ENCODE measurements around the gene ELF4.

DNA sequence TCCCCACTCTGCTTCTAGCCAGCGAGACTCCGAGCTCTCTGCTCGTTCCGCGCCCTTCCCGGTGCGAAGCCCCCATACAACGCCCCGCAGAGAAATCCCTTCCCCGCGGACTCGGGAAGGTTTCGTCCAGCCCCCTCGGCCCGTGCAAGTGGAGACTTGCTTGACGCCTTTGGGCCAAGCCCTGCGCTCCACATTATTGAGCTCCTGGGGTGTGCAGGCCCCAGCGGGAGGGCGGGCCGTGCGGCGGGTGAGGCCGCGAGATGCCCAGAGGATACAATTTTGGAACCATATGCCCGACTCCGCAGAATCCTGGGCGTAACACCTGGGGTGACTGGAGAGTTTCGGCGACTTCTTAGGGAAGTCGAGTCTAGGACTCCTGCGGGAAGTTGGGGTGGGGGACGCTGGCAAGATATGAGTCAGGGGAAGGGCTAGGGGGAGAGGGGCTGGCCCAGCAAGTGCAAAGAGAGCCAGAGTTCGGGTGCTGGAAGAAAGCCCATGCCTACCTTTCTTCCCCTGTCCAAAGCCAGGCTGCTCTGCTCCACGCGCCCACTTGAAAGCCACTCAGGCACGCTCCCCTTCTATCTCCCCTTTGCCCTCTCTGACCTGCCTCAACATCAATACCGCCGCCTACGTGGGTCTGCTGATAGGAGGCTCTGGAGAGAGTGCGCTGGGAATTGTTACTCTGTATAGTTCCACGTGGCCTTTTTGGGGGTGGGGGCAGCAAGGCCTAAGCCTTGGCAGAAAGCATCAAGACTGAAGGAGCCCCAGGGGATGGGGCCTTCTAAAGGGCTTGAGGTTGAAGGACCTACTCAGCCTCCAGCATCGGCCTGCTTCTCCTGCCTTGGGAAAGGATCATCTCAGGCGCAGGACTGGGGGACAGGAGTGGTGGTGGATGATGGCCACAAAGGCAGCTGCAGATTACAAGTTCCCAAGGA, 1.2 kb upstream of the ELF4 start:
- TF ChIP-seq, protein P1, sequence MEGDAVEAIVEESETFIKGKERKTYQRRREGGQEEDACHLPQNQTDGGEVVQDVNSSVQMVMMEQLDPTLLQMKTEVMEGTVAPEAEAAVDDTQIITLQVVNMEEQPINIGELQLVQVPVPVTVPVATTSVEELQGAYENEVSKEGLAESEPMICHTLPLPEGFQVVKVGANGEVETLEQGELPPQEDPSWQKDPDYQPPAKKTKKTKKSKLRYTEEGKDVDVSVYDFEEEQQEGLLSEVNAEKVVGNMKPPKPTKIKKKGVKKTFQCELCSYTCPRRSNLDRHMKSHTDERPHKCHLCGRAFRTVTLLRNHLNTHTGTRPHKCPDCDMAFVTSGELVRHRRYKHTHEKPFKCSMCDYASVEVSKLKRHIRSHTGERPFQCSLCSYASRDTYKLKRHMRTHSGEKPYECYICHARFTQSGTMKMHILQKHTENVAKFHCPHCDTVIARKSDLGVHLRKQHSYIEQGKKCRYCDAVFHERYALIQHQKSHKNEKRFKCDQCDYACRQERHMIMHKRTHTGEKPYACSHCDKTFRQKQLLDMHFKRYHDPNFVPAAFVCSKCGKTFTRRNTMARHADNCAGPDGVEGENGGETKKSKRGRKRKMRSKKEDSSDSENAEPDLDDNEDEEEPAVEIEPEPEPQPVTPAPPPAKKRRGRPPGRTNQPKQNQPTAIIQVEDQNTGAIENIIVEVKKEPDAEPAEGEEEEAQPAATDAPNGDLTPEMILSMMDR (IDR thresholded peaks at IDR 0.05) = no peak
- TF ChIP-seq POLR2A (IDR thresholded peaks at IDR 0.05) = no peak

Data from suprapubic skin (tissue), 3 donors.